Stimulated activated CD8-positive, alpha-beta memory T cell treated with anti-CD3 and anti-CD28 coated beads, Interleukin-2, amount 100 ng/mL, for 48 hours (primary cell): Measurements from ENCODE around the gene AZU1.
"Not testable (repeated sequence)": the region's sequence is repeated elsewhere in the genome, so short reads cannot be mapped to it uniquely, and the experiment has no call there.

Experiments
- DNase-seq, 2 donors: peaks; one replicate each; pipeline ENCODE4 v3.0.0-alpha.2; 2020; ENCODE audit warnings: low read depth in 2 of 2

Gene AZU1

GRCh38 chr19:872266-872951, 44.8 kb downstream of the AZU1 start:
- DNase-seq: peak; percentile 66 to 83

- DNase-seq: peak; percentile 58 to 59
These were observed 45.4 kb downstream of the AZU1 start for GRCh38 chr19:873084-873483.

- DNase-seq: no peak
These were observed 46.0 kb downstream of the AZU1 start for GRCh38 chr19:873561-874041.

GRCh38 chr19:875265-875879, 47.7 kb downstream of the AZU1 start:
- no peak for DNase-seq

GRCh38 chr19:876089-876488, 48.5 kb downstream of the AZU1 start:
- DNase-seq: no peak

GRCh38 chr19:876780-877314, 49.2 kb downstream of the AZU1 start:
- no peak for DNase-seq

- not testable (repeated sequence) for DNase-seq
These were observed 50.5 kb downstream of the AZU1 start for GRCh38 chr19:877992-878660.

GRCh38 chr19:878751-879561, 51.3 kb downstream of the AZU1 start:
- not testable (repeated sequence) for DNase-seq

- DNase-seq: no peak
These were observed 52.2 kb downstream of the AZU1 start for GRCh38 chr19:879711-880438.
